Osteoblast (primary cell): ENCODE data around the gene RFX4. TPM values are rescaled to one million over a fixed set of nuclear protein-coding genes. Genes with fewer than 3 reads are reported as not detected.

Experiments used
- DNase-seq: peaks from one replicate; pipeline ENCODE4 v3.0.0; 2011; ENCODE audit warnings: low spot score, mixed read lengths; ENCODE audit not compliant: insufficient read length; ENCODE audit errors: missing footprints
- H2AFZ ChIP-seq: 2 replicates; pipeline ENCODE4 v1.6.0; 2011; ENCODE audit warnings: mild to moderate bottlenecking, low read length
- H3K27ac ChIP-seq: 2 replicates; pipeline ENCODE4 v1.5.1; 2011; ENCODE audit warnings: mild to moderate bottlenecking, low read depth, low read length, moderate library complexity
- H3K27me3 ChIP-seq: 2 replicates; pipeline ENCODE4 v1.6.0; 2012; ENCODE audit warnings: mild to moderate bottlenecking, control low read depth, inconsistent platforms, low read length, moderate library complexity; ENCODE audit not compliant: insufficient read depth
- H3K36me3 ChIP-seq: 2 replicates; pipeline ENCODE4 v1.5.1; 2011; ENCODE audit warnings: mild to moderate bottlenecking, low read length, control low read depth, moderate library complexity; ENCODE audit not compliant: insufficient read depth
- H3K4me1 ChIP-seq: 2 replicates; pipeline ENCODE4 v1.5.1; 2011; ENCODE audit warnings: mild to moderate bottlenecking, low read length, control low read depth, moderate library complexity; ENCODE audit not compliant: insufficient read depth
- H3K4me2 ChIP-seq: 2 replicates; pipeline ENCODE4 v1.6.0; 2011; ENCODE audit warnings: mild to moderate bottlenecking, low read length; ENCODE audit not compliant: insufficient read depth
- H3K4me3 ChIP-seq: fragments of 200-600 bp; sonication (generic); 3 replicates; pipeline ENCODE4 v1.5.1; 2012; ENCODE audit warnings: mild to moderate bottlenecking, low read length, inconsistent platforms; ENCODE audit not compliant: insufficient read depth
- H3K79me2 ChIP-seq: 2 replicates; pipeline ENCODE4 v1.6.0; 2012; ENCODE audit warnings: mild to moderate bottlenecking, low read length, control low read depth, inconsistent platforms; ENCODE audit not compliant: insufficient read depth
- H3K9me3 ChIP-seq: 2 replicates; pipeline ENCODE4 v1.5.1; 2011; ENCODE audit warnings: low read depth, low read length, control low read depth
- H4K20me1 ChIP-seq: 2 replicates; pipeline ENCODE4 v1.6.0; 2012; ENCODE audit warnings: mild to moderate bottlenecking, low read length, control low read depth; ENCODE audit not compliant: insufficient read depth
- CTCF ChIP-seq: IDR thresholded peaks from 2 replicates; pipeline ENCODE4 v1.5.1; 2011; ENCODE audit warnings: mild to moderate bottlenecking, low read depth, low read length, moderate library complexity; ENCODE audit errors: extremely low read depth
- total RNA-seq: library from RNA; depleted of rRNA; stranded (reverse); fragments of >200 nt; gene quantifications from 2 replicates; pipeline ENCODE4 v1.2.3, GENCODE V29; 2012

The RFX4 gene
- total RNA-seq, 1 donor = not detected

GRCh38 chr12:106754331-106754730 is 171.5 kb downstream of the RFX4 start:
- Histone ChIP-seq H3K4me2 (no peak overlapping the region), H3K27ac (no peak overlapping the region), H4K20me1 (no peaks in the 10 kb centered on the region), H3K27me3 (no peaks in the 10 kb centered on the region), H3K4me1 (no peaks in the 10 kb centered on the region), H2AFZ (no peak overlapping the region), H3K4me3 (no peak overlapping the region), H3K79me2 (no peaks in the 10 kb centered on the region), H3K9me3 (no peaks in the 10 kb centered on the region), H3K36me3 (no peaks in the 10 kb centered on the region)
- DNase-seq = no peak
- no peak for TF ChIP-seq CTCF

- no peak overlapping the region for H3K27ac ChIP-seq
- H3K4me1 ChIP-seq = peaks cover 5% of the 10 kb centered on the region
- H3K4me3 ChIP-seq = no peak overlapping the region
- H3K36me3 ChIP-seq = no peaks in the 10 kb centered on the region
- H3K9me3 ChIP-seq = no peaks in the 10 kb centered on the region
- no peak for DNase-seq
- H2AFZ ChIP-seq = no peak overlapping the region
- H3K79me2 ChIP-seq = no peaks in the 10 kb centered on the region
- H4K20me1 ChIP-seq = no peaks in the 10 kb centered on the region
- H3K27me3 ChIP-seq = no peaks in the 10 kb centered on the region
- no peak for TF ChIP-seq CTCF
- no peak overlapping the region for H3K4me2 ChIP-seq
Measured at GRCh38 chr12:106757623-106758348, 175.0 kb downstream of the RFX4 start.

GRCh38 chr12:106758349-106759110 is 175.7 kb downstream of the RFX4 start:
- H4K20me1 ChIP-seq = no peaks in the 10 kb centered on the region
- no peak overlapping the region for H2AFZ ChIP-seq
- H3K4me3 ChIP-seq = no peak overlapping the region
- H3K36me3 ChIP-seq = no peaks in the 10 kb centered on the region
- no peaks in the 10 kb centered on the region for H3K9me3 ChIP-seq
- H3K4me1 ChIP-seq = peaks cover 5% of the 10 kb centered on the region
- H3K79me2 ChIP-seq = no peaks in the 10 kb centered on the region
- H3K4me2 ChIP-seq = no peak overlapping the region
- no peaks in the 10 kb centered on the region for H3K27me3 ChIP-seq
- TF ChIP-seq CTCF = no peak
- DNase-seq = no peak
- no peak overlapping the region for H3K27ac ChIP-seq

GRCh38 chr12:106759526-106760183 is 176.9 kb downstream of the RFX4 start:
- H3K4me3 ChIP-seq = no peak overlapping the region
- H3K4me2 ChIP-seq = no peak overlapping the region
- no peaks in the 10 kb centered on the region for H3K9me3 ChIP-seq

More at GRCh38 chr12:106759526-106760183, 176.9 kb downstream of the RFX4 start:
- no peak for DNase-seq
- no peaks in the 10 kb centered on the region for H3K79me2 ChIP-seq
- H3K4me1 ChIP-seq = peaks cover 5% of the 10 kb centered on the region
- H3K27ac ChIP-seq = no peak overlapping the region
- peak overlapping the region; percentile 75 for H2AFZ ChIP-seq
- no peak for TF ChIP-seq CTCF
- no peaks in the 10 kb centered on the region for H3K36me3 ChIP-seq
- no peaks in the 10 kb centered on the region for H4K20me1 ChIP-seq
- H3K27me3 ChIP-seq = no peaks in the 10 kb centered on the region
